Activated naive CD4-positive, alpha-beta T cell treated with anti-CD3 and anti-CD28 coated beads, Interleukin-2, amount 50 U/mL, for 24 hours (primary cell): ENCODE results near the gene TRO.
A peak's percentile ranks its signal among the peaks of the same experiment; 100 is the strongest.

Experiments
- H3K27ac Mint-ChIP-seq: one replicate; pipeline ENCODE4 v1.8.0; 2021; ENCODE audit warnings: mild to moderate bottlenecking, mixed read lengths
- H3K27me3 Mint-ChIP-seq: one replicate; pipeline ENCODE4 v1.8.0; 2021; ENCODE audit warnings: mixed read lengths
- H3K36me3 Mint-ChIP-seq: one replicate; pipeline ENCODE4 v1.8.0; 2021; ENCODE audit warnings: mixed read lengths
- H3K4me1 Mint-ChIP-seq: one replicate; pipeline ENCODE4 v1.8.0; 2021; ENCODE audit warnings: mixed read lengths
- H3K4me3 Mint-ChIP-seq: one replicate; pipeline ENCODE4 v1.8.0; 2021; ENCODE audit warnings: mild to moderate bottlenecking, mixed read lengths
- H3K9me3 Mint-ChIP-seq: one replicate; pipeline ENCODE4 v1.8.0; 2021; ENCODE audit warnings: mixed read lengths

The TRO gene, protein sequence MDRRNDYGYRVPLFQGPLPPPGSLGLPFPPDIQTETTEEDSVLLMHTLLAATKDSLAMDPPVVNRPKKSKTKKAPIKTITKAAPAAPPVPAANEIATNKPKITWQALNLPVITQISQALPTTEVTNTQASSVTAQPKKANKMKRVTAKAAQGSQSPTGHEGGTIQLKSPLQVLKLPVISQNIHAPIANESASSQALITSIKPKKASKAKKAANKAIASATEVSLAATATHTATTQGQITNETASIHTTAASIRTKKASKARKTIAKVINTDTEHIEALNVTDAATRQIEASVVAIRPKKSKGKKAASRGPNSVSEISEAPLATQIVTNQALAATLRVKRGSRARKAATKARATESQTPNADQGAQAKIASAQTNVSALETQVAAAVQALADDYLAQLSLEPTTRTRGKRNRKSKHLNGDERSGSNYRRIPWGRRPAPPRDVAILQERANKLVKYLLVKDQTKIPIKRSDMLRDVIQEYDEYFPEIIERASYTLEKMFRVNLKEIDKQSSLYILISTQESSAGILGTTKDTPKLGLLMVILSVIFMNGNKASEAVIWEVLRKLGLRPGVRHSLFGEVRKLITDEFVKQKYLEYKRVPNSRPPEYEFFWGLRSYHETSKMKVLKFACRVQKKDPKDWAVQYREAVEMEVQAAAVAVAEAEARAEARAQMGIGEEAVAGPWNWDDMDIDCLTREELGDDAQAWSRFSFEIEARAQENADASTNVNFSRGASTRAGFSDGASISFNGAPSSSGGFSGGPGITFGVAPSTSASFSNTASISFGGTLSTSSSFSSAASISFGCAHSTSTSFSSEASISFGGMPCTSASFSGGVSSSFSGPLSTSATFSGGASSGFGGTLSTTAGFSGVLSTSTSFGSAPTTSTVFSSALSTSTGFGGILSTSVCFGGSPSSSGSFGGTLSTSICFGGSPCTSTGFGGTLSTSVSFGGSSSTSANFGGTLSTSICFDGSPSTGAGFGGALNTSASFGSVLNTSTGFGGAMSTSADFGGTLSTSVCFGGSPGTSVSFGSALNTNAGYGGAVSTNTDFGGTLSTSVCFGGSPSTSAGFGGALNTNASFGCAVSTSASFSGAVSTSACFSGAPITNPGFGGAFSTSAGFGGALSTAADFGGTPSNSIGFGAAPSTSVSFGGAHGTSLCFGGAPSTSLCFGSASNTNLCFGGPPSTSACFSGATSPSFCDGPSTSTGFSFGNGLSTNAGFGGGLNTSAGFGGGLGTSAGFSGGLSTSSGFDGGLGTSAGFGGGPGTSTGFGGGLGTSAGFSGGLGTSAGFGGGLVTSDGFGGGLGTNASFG (N-terminal part only)

DNA sequence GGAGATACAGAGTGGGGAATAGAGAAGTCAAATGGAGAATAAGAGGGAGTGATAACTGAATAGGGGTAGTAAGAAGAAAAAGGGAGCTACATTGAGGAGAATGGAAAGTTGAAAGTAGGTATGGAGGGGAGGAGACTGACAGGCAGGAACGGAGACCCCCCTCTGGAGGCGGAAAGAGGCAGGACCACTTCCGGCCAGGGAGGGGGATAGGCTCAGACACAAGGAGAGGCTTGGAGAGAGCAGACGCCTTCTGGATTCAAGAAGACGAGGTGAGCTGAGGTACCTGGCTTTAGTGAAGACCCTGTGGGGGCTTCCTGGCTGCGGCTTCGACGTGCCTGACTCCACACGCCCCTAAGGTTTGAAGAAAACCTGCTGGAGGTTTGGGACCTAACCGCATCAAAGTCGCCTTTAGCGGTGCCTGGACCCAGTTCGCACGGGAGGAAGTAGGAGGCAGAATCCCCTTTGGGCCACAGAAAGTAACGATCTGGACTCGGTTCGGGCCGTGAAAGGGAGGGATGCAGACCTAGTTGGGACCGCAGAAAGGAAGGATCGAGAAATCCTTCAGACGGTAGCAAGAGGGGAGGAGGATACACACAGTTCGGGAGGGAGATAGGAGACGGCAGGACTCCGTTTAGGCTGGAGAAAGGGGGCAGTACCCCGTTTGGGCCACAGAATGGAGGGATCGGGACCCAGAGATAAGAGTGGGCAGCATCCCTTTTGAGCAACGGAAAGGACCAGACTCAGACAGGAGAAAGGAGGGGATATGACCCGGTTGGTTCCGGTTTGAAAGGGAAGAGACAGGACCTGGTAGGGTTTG lies at the start of gene TRO:
Gene TRO, plus strand, starts transcription at position 215 of the 817 bp plus-strand sequence. CDS start 1,423 bp downstream, outside the sequence.
- peak within 1 kb of the TSS; percentile 92 for H3K4me3 Mint-ChIP-seq
- H3K9me3 Mint-ChIP-seq: no peaks in the 10 kb centered on the region
- no peaks in the 10 kb centered on the region for H3K27me3 Mint-ChIP-seq
- H3K27ac Mint-ChIP-seq: peak within 1 kb of the TSS; percentile 35
- H3K4me1 Mint-ChIP-seq: peaks cover 22% of the 10 kb centered on the region
- H3K36me3 Mint-ChIP-seq: no peaks in the 10 kb centered on the region

DNA sequence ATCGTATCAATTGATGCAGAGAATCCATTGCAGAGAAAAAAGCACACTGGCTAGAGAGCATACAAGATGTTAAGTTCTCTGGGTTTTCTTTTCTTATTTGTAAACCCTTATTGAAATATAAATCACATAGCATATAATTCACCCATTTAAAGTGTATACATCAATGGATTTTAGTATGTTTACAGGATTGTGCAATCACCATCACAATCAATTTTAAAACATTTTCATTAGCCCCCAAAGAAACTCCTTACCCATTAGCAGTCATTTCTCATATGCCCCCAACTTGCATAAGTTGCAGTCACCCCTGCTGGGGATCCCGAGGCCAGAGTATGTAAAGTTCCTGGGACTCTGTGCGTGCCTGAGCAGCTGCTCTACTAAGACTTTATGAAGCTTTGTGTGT lies 34.9 kb upstream of the TRO start:
- Mint-ChIP-seq H3K4me3 (no peak overlapping the region), H3K36me3 (no peaks in the 10 kb centered on the region), H3K27ac (no peak overlapping the region), H3K9me3 (no peaks in the 10 kb centered on the region), H3K27me3 (peaks cover 1% of the 10 kb centered on the region), H3K4me1 (no peaks in the 10 kb centered on the region)

DNA sequence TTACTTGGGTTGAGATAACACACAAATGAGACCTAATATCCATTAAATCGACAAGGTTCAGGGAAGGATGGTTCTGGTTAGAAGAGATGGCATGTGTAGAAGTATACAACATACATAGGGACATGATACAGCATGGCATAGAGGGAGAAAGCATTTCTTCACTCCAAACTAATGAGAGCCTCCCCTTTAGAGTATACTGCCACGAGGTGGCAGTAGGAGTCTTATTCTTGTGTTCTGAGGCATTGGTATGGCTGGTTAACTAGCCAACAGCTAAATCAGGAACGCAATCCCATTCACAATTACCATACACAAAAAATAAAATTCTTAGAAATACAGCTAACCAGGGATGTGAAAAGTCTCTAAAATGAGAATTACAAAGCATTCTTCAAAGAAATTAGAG lies 29.1 kb upstream of the TRO start:
- Mint-ChIP-seq H3K4me1 (no peaks in the 10 kb centered on the region), H3K27ac (no peak overlapping the region), H3K36me3 (no peaks in the 10 kb centered on the region), H3K27me3 (peaks cover 1% of the 10 kb centered on the region), H3K4me3 (no peak overlapping the region), H3K9me3 (no peaks in the 10 kb centered on the region)

DNA sequence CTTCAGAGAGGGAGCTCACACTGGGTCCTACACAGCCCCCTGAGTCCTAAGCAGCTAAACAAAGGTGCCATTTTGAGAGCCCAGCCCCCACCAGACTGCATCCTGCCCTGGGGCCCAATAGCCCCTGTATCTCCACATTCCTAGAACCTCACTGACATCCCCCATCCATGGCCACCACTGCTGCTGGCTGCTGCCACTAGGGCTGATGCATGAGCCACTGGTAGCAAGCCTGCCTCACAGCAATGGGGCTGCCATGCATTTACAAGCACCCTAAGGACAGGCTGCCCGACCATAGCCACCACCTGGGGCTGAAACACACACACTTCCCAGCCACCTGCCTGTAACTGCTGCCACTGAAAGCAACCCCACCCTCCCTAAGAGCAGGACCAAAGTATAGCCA lies 26.5 kb upstream of the TRO start:
- no peaks in the 10 kb centered on the region for H3K27me3 Mint-ChIP-seq
- H3K36me3 Mint-ChIP-seq: no peaks in the 10 kb centered on the region

DNA sequence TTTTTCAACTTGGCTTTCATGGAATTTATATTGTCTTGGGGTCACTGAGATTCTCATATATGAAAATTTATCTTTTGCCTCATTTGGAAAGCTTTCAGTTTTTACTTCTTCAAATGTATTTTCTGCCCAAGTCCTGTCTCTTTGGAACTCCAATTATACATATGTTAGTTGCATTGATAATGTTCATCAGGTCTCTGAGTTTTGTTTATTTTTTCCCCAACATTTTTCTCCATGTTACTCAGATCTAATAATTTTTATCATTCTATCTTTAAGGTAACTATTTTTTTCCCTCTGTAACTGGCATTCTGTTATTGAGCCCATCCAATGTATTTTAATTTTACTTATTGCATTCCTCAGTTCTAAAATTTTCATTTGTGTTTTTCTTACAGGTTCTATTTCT lies 10.7 kb upstream of the TRO start:
- Mint-ChIP-seq H3K4me3 (no peak overlapping the region), H3K36me3 (peaks cover 1% of the 10 kb centered on the region), H3K27me3 (no peaks in the 10 kb centered on the region), H3K4me1 (no peaks in the 10 kb centered on the region), H3K9me3 (peaks cover 6% of the 10 kb centered on the region), H3K27ac (no peak overlapping the region)

More for the DNA sequence above, 26.5 kb upstream of the TRO start:
- Mint-ChIP-seq H3K27ac (no peak overlapping the region), H3K4me1 (no peaks in the 10 kb centered on the region), H3K4me3 (no peak overlapping the region), H3K9me3 (no peaks in the 10 kb centered on the region)

DNA sequence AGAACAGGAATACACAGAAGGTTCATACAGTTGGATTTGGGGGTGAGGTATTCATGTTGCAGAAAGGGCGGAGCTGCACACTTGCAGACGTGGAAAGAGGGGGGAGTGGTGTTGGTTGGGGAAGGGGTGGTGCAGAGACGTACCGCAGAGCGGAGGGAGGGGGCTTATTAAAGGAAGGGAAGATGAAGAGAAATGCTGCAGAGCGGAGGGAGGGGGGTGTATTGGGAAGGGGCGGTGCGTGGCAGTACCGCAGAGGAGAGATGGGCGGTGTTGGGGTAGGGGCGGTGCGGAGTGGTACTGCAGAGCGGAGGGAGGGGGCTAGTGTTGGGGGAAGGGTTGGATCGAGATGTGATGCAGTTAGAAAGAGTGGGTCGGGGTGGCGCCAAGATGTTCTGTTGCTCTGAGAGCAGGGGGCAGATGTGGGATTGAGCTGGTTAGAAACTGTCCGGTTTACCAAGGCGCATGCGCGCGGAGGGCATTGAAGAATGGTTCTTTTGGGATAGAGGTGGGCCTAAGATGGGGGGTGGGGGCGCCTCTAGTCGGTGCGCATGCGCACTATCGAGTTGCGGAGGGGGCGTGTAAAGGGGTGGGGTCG lies 900 bp downstream of the TRO start:
- H3K9me3 Mint-ChIP-seq: no peaks in the 10 kb centered on the region
- peaks cover 22% of the 10 kb centered on the region for H3K4me1 Mint-ChIP-seq
- H3K4me3 Mint-ChIP-seq: peak overlapping the region; percentile 92
- peak overlapping the region; percentile 35 for H3K27ac Mint-ChIP-seq
- H3K27me3 Mint-ChIP-seq: no peaks in the 10 kb centered on the region
- H3K36me3 Mint-ChIP-seq: no peaks in the 10 kb centered on the region

DNA sequence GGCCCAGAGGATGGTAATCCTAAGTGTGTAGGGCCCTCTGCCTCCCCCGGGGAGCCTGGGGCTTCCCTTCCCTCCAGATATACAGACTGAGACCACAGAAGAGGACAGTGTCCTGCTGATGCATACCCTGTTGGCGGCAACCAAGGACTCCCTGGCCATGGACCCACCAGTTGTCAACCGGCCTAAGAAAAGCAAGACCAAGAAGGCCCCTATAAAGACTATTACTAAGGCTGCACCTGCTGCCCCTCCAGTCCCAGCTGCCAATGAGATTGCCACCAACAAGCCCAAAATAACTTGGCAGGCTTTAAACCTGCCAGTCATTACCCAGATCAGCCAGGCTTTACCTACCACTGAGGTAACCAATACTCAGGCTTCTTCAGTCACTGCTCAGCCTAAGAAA lies 1.9 kb downstream of the TRO start:
- Mint-ChIP-seq H3K4me3 (peak overlapping the region; percentile 92), H3K4me1 (peaks cover 22% of the 10 kb centered on the region), H3K27ac (no peak overlapping the region), H3K9me3 (no peaks in the 10 kb centered on the region), H3K36me3 (no peaks in the 10 kb centered on the region), H3K27me3 (no peaks in the 10 kb centered on the region)

DNA sequence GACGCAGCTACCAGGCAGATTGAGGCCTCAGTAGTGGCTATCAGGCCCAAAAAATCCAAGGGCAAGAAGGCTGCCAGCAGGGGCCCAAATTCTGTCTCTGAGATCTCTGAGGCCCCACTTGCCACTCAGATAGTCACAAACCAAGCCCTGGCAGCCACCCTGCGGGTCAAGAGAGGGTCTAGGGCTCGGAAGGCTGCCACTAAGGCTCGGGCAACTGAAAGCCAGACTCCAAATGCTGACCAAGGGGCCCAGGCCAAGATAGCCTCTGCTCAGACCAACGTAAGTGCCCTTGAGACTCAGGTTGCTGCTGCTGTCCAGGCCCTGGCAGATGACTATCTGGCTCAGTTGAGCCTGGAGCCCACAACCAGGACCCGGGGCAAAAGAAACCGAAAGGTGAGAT lies 2.8 kb downstream of the TRO start:
- Mint-ChIP-seq H3K4me3 (no peak overlapping the region), H3K27ac (no peak overlapping the region), H3K36me3 (no peaks in the 10 kb centered on the region), H3K27me3 (no peaks in the 10 kb centered on the region), H3K9me3 (no peaks in the 10 kb centered on the region), H3K4me1 (peaks cover 22% of the 10 kb centered on the region)

DNA sequence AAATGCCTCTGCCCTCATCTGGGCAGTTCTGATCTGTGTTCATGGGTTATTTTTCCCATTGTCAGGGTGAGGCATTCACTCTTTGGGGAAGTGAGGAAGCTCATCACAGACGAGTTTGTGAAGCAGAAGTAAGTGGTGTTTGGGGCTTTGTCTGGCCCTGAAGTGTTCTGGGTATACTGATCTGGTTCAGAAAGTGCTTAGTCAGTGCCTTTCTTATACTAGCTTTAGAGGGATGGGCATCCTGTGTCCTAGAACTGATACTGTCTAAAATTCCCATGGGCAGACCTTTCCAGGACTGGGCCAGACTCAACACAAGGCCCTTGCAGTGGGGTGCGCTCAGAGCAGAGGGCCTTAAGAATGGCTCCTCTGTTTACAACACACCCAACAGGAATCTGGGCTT lies 6.4 kb downstream of the TRO start:
- Mint-ChIP-seq H3K9me3 (no peaks in the 10 kb centered on the region), H3K36me3 (no peaks in the 10 kb centered on the region), H3K27me3 (no peaks in the 10 kb centered on the region), H3K4me3 (no peak overlapping the region), H3K4me1 (peaks cover 5% of the 10 kb centered on the region), H3K27ac (no peak overlapping the region)

DNA sequence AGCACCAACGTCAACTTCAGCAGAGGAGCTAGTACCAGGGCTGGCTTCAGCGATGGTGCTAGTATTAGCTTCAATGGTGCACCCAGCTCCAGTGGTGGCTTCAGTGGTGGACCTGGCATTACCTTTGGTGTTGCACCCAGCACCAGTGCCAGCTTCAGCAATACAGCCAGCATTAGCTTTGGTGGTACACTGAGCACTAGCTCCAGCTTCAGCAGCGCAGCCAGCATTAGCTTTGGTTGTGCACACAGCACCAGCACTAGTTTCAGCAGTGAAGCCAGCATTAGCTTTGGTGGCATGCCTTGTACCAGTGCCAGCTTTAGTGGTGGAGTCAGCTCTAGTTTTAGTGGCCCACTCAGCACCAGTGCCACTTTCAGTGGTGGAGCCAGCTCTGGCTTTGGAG lies 8.3 kb downstream of the TRO start:
- H3K4me3 Mint-ChIP-seq: no peak overlapping the region
- H3K27me3 Mint-ChIP-seq: no peaks in the 10 kb centered on the region
- H3K4me1 Mint-ChIP-seq: no peaks in the 10 kb centered on the region
- no peaks in the 10 kb centered on the region for H3K9me3 Mint-ChIP-seq
- H3K27ac Mint-ChIP-seq: no peak overlapping the region
- H3K36me3 Mint-ChIP-seq: no peaks in the 10 kb centered on the region

DNA sequence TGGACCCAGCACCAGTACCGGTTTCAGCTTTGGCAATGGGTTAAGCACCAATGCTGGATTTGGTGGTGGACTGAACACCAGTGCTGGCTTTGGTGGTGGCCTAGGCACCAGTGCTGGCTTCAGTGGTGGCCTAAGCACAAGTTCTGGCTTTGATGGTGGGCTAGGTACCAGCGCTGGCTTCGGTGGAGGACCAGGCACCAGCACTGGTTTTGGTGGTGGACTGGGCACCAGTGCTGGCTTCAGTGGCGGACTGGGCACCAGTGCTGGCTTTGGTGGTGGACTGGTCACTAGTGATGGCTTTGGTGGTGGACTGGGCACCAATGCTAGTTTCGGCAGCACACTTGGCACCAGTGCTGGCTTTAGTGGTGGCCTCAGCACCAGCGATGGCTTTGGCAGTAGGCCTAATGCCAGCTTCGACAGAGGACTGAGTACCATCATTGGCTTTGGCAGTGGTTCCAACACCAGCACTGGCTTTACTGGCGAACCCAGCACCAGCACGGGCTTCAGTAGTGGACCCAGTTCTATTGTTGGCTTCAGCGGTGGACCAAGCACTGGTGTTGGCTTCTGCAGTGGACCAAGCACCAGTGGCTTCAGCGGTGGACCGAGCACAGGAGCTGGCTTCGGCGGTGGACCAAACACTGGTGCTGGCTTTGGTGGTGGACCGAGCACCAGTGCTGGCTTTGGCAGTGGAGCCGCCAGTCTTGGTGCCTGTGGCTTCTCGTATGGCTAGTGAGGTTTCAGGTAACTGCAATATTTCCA lies 9.8 kb downstream of the TRO start:
- Mint-ChIP-seq H3K27me3 (no peaks in the 10 kb centered on the region), H3K9me3 (no peaks in the 10 kb centered on the region), H3K4me3 (no peak overlapping the region), H3K27ac (no peak overlapping the region), H3K36me3 (no peaks in the 10 kb centered on the region), H3K4me1 (no peaks in the 10 kb centered on the region)

DNA sequence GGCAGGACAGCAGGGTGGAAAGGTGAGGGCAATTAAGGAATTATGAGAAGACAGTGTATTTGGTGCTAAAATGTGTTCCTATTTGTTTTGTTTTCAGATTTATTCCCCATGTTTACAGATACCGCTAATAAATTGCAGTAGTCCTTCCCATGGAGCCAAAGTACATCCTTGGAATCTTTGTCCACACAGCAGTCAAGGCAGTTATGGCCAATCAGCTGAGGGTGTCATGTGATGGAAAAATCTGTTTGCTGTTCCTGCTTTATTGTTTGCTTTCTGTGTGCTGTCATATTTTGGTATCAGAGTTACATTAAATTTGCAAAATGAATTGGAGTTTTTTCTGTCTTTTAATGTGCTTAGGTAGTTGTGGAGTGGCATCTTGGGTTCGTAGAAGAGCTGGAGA lies 10.5 kb downstream of the TRO start:
- Mint-ChIP-seq H3K4me3 (no peak overlapping the region), H3K36me3 (no peaks in the 10 kb centered on the region), H3K27me3 (no peaks in the 10 kb centered on the region), H3K4me1 (no peaks in the 10 kb centered on the region), H3K9me3 (no peaks in the 10 kb centered on the region), H3K27ac (no peak overlapping the region)

DNA sequence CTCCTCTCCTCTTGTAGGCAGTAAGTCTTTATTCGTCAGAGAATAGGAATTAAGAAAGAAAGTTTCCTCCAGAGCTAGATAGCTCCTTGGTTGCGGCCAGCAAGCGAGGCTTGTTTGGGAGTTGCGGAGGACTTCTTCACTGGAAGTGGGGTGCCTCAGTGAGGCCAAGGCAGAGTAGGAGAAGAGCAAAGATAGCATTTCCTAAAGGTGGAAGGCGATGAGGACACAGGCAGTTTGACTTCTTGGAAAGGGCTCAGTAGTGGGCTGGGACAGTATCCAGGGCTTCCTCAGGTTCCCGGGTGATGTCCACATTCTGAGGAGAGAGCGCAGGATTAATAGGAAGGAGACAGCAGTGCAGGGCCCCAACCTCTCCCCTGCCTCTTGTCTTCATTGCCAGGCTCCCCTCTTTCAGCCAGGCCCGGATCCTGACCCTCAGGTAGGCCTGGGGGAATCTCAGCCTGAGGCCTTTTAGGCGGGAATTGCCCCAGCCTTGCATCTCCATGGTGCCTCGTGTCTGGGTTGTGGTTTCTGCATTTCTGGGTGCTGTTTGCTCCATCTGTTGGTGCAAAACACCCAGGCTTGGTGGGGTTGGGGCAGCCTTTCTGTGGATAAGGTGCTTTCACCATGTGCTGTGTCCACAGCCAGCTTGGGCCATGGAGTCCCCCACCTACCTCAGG lies 12.7 kb downstream of the TRO start:
- Mint-ChIP-seq H3K27ac (no peak overlapping the region), H3K27me3 (no peaks in the 10 kb centered on the region), H3K36me3 (no peaks in the 10 kb centered on the region), H3K4me1 (no peaks in the 10 kb centered on the region), H3K9me3 (no peaks in the 10 kb centered on the region), H3K4me3 (no peak overlapping the region)
